Muscle of back (tissue), 11 donors: ENCODE data around the gene BRD1. TPM values are rescaled to one million over a fixed set of nuclear protein-coding genes. Genes with fewer than 3 reads are reported as not detected.
"Not testable (repeated sequence)": the region's sequence is repeated elsewhere in the genome, so short reads cannot be mapped to it uniquely, and the experiment has no call there.

ENCODE experiments used
- DNase-seq, 3 donors: peaks; one replicate each; pipeline versions ENCODE4 v3.0.0 to v3.0.0-alpha.2; 2013
- polyA plus RNA-seq, 10 donors: library from polyadenylated mRNA; unstranded; fragments of 120-200 nt; gene quantifications; one replicate each; pipeline ENCODE4 v1.2.1, GENCODE V29; 2013; ENCODE audit not compliant: insufficient read length in 10 of 10

Gene BRD1
- polyA plus RNA-seq, 10 donors = 18.4 to 30.2 (median 25.4) TPM

DNA sequence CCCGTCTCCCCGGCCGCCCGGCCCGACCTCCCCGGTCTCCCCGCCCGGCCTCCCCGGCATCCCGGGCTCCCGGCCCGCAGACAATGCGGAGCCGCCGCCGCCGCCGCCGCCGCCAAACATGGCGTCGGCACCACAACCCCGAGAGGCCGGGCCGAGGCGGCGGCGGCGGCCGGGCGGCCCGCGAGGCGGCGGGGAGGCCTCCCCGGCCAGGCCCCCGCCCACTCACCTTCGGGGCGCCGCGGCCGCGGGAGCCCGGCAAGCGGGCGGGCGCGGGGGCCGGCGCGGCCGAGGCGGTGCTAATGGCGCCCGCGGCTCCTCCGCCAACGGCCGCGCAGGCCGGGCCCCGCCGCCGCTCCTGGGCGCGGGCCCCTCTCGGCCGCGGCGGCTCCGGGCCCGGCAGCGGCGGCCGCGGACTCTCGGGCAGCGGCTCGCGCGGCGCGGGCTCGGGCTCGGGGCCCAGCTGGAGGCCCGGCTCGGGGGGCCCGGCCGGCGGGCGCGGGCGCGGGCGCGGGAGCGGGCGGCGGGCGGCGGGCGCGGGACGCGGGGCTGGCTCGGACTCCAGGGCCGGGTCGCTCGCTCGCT is 311 bp downstream of the BRD1 start:
- DNase-seq = no peak

- peak in 2 of 3 donors; percentile 50 to 82 for DNase-seq
Observed at GRCh38 chr22:49826603-49827270, 936 bp downstream of the BRD1 start.

DNA sequence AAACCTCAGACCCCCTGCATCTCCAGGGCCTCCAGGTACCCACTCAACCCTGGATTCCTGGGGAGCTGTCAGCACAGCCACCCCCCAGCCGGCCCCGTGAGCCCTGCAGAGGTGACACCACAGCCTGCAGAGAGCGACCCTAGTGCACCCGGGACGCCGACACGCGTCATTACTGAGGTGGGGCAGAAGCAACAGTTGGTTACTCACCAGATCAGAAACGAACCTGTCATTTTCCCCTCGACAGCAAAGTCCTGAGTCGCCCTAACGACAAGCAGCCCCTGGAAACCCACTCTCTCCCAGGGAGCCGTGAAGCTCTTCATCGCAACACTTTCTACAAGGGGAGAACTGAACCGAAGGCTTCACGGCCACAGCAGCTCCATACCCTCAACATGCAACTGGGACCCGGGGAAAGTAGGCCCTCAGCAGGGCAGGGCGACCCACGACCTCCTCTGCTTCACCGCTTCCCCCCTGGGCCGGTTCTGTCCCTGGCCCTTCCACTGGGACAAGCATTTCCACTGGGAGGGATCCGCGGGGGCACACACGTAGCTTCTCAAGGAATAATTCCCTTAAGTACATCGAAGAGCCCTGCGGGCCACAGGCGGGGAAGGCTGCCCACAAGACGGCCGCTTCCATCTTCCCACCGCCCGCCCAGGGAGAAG is 1.6 kb downstream of the BRD1 start:
- no peak for DNase-seq

DNA sequence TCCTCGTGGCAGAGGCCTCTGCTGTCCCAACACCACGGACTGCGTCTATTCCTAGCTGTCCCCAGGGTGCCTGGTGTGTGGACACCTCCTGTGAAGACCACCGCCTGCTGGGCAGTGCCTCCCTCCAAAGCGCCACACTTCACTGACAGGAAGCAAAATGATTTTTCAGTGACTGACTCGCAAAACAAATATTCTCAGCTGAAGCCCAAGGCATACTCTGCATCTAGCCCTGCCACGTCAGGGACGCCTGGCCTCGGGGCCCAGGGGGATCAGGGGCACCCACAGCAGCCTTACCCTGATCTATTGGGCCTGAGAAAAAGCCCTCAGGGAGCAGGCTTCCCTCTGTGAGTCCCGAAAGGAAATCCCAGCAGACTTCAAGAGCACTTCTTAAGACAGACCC is 2.2 kb downstream of the BRD1 start:
- no peak for DNase-seq

GRCh38 chr22:49824936-49825335 is 2.7 kb downstream of the BRD1 start:
- DNase-seq = no peak

DNA sequence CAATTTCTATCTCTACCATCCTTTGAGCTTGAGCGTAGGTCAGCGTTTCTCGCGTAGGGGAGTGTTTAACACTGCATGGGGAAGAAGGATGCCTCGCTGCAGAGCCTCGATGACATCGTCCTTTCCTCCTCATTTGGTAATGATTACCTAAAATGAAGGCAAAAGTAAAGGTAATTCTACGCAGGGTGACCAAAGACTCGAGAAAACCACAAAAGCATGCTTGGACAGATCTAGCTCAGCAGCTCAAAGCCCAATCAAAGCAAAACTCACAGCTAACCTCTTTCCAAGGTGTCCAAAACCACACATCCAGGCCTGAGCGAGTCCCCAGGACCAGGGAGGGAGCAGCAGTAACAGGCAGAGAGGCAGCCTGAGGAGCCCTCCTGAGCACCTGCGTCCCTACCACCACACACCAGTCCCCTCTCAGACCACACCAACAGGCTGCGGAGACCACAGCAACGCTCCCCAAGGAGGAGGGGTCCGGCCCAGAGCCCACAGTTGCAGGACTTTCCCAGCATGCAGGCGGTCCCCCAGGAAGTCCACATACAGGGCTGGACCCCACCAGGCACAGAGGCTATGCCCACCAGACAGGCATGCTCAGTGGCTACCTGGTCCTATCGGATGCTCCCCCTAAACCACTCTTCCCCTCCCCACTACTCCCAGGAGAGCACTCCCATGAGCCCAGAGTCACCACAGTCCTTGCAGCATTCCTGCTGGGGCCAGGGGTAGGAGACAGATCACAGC is 3.3 kb downstream of the BRD1 start:
- DNase-seq = no peak

DNA sequence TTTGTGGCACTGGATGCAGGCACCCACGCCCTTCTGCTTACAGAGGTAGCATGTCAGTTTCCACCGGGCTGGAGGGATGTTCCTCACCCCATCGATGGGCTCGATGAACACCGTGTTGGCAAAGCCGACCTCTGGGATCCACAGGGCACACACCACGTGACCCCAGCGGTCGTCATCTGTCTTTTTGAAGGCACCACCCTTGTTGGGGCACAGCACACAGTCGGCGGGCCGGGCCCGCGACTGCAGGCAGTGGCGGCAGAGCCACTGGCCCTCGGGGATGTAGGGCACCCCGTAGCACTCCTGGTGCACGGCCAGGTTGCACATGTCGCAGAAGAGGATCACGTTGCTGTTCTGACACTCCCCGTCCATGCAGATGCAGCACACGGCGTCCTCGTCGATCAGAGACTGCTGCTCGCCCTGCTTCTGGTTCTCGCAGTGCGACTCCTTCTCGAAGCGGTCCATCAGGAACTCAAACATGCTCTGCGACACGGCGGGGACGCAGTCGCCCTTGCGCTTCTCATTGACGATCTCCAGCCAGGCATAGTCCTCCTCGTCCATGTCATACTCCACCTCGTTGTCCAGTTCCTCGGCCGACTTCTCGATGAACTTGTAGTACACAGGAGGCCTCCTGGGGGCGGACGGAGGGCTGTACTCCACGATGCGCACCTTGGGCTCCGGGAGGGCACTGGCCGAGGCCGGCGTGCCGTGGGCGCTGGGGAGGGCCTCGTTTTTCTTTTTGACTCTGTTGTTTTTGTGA is 4.2 kb downstream of the BRD1 start:
- DNase-seq = no peak

DNA sequence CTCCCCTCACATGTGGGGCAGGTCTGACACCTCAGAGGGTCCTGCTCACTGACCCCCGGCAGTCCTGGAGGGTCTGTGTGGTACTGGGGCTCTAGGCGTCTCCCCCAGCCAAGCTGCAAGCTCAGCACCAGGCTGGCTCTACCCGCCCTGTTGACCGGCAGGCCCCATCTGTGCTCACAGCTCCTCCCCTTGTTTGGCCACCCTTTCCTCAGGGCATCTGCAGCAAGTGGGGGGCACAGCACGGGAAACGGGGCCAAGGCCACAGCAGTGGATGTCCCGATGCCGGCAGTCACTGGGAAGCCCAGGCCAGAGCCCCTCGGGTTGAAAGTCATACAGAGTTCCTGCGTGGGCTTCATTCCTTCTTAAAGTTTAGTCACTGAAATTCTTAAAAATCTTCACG is 5.9 kb downstream of the BRD1 start:
- DNase-seq = not testable (repeated sequence)

- no peak for DNase-seq
Observed at GRCh38 chr22:49820984-49821383, 6.7 kb downstream of the BRD1 start.

DNA sequence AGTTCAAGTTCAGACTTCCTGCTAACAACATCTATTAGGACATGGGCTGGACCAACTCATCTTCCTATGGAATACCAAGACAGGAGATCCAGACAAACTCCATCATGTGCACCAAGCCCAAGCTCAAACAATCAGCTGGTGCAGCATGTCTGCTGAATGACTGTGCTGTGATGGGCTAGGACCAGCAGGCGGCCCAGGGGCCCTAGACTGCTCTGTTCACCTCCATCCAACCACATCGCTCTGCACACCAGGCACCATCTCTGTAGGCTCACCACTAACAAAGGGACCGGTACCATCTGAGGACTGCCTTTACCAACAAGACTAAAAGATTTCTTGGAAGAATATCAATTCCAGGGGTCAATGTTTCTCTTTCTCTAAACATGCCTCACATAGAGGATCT is 10.3 kb downstream of the BRD1 start:
- no peak for DNase-seq

GRCh38 chr22:49815641-49816091 is 12.0 kb downstream of the BRD1 start:
- no peak for DNase-seq

DNA sequence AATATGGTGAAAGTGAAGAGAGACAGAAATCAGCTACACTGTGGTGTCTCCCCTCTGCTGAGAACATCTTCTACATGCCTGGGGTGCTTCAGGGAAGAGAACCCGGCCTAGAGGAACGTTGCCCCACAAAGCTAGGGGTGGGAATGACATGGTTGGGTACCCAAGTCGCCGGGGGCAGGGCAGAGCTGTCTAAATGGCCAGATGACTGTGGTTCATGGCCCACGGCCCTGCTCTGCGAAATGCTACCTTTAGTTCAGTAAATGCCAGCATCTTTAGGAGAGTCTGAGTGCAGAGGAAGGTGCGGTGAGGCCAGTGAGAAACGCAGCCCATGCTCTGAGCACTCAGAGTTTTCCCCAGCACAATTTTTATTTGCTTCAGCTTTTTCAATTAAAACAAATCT is 12.8 kb downstream of the BRD1 start:
- DNase-seq = no peak

GRCh38 chr22:49814164-49814686 is 13.4 kb downstream of the BRD1 start:
- no peak for DNase-seq

DNA sequence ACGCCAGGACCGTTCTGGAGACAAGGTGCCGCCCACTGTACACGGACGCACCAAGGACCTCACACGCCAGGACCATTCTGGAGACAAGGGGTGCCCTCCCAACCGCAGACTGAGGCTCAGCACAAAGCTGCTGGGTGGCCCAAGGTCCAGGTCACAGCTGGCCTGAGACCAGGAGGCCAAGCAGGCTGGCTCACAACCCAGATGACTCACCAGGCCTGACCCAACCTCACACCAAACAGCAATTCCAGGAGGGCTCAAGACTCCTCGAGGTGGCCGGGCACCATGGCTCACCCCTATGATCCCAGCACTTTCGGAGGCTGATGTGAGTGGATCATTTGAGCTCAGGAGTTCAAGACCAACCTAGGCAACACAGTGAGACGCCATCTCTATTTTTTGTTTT is 14.8 kb downstream of the BRD1 start:
- DNase-seq = no peak

DNA sequence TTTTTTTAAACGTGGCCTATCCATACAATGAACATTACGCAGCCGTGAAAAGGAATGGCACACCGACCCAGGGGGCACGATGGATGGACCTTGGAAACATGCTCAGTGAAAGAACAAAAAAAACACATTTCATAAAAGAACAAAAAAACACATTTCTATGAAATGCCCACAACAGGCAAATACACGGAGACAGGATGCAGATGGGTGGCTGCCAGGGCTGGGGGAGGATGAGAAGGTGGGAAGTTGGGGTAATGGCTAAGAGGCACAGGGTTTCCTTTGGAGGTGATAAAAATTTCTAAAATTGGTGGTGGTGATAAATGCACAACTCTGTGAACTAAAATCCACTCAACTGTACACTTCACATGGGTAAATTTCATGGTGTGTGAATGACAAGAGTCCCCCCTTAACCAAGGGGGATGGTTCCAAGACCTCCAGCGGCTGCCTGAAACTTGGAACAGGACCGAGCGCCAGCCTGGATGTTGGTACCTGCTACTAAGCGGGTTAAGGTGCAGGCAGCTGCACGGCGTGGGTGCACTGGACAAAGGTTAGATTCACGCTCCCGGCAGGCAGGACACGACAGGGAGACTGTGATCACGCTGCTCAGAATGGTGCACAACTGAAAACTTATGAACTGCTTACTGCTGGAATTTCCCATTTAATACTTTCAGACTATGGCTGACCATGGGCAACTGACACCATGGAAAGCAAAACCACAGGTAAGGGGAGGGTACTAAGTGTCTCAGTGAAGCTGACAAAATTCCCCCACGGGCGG is 16.5 kb downstream of the BRD1 start:
- DNase-seq = no peak

GRCh38 chr22:49810363-49811019 is 17.2 kb downstream of the BRD1 start:
- DNase-seq = no peak

GRCh38 chr22:49807780-49808708 is 19.6 kb downstream of the BRD1 start:
- no peak for DNase-seq

DNA sequence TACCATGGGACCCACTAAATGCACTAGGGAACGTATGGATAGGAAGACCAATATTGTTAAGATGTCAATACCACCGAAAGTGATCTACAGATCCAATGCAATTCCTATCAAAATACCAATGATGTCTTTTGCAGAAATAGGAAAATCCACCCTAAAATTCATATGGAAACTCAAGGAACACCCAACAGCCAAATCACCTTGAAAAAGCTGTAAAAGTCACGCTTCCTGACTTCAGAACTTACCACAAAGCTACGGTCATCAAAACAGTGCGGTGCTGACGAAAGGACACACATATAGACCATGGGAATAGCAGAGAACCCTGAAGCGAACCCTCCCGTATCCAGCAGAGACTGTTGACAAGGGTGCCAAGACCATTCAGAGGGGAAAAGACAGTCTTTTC is 20.5 kb downstream of the BRD1 start:
- DNase-seq = no peak

DNA sequence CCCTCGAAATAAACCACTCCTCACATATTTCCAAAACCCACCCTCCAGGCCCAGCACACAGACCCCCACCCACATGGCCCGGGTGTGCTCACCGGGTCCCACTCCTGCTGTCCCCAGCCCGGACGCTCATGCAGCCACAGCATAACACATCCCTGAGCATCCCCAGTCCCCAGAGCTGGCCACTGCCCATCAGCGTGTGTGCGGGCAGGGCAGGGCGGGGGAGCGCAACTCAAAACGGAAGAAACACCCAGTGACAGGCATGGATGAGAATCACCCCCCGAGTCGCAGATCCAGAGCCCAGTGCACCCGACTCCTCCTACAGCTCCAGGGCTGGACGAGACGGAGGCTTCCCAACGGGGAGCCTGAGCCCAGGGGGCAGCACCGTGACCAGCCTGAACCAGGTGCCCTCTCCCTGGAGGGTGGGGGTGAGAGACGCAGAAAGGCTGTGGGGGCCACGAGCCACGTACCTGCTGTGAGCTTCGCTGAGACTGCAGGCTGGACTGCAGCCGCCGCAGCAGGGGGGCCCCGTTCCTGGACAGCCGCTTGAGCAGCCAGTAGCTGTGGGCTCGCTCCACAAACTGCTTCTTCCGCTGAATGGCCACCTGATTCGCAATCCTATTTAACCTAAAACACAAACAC is 23.8 kb downstream of the BRD1 start:
- no peak for DNase-seq
